Brain microvascular endothelial cell (primary cell): ENCODE measurements around the gene PRPF40B.
"Not testable (repeated sequence)": the region's sequence is repeated elsewhere in the genome, so short reads cannot be mapped to it uniquely, and the experiment has no call there.

ENCODE experiments used
- DNase-seq: peaks from one replicate; pipeline ENCODE4 v3.0.0-alpha.2; 2020
- H3K27ac ChIP-seq: fragments of 250-450 bp; sonication (Bioruptor Pico); 2 replicates; pipeline ENCODE4 v1.5.1; 2020; ENCODE audit warnings: mild to moderate bottlenecking, moderate library complexity
- H3K27me3 ChIP-seq: fragments of 250-450 bp; sonication (Bioruptor Pico); replicated peaks from 2 replicates; pipeline ENCODE4 v1.5.1; 2020; ENCODE audit warnings: mild to moderate bottlenecking
- H3K36me3 ChIP-seq: fragments of 250-450 bp; sonication (Bioruptor Pico); replicated peaks from 2 replicates; pipeline ENCODE4 v1.5.1; 2020; ENCODE audit warnings: mild to moderate bottlenecking
- H3K4me3 ChIP-seq: 2 replicates; pipeline ENCODE4 v1.5.1; 2011; ENCODE audit warnings: low read depth, mild to moderate bottlenecking, control low read depth, low read length, moderate library complexity
- CTCF ChIP-seq: IDR thresholded peaks from 2 replicates; pipeline ENCODE4 v1.5.1; 2011; ENCODE audit warnings: low read depth, mild to moderate bottlenecking, moderate library complexity, low read length, control low read depth, inconsistent platforms; ENCODE audit errors: missing control alignments
- in situ Hi-C: cut with HindIII; loops from 2 replicates; pipeline ENCODE4 v1.10.0; 2017; ENCODE audit warnings: low sequenced_read_pairs, low pct_ligation_motif_present

The PRPF40B gene

GRCh38 chr12:49609059-49609874 lies 14.1 kb upstream of the PRPF40B start:
- Histone ChIP-seq H3K27ac (no peak overlapping the region), H3K4me3 (no peak overlapping the region), H3K27me3 (no peaks in the 10 kb centered on the region), H3K36me3 (no peaks in the 10 kb centered on the region)
- no peak for DNase-seq
- in situ Hi-C loops, result no loop called here
- no peak for TF ChIP-seq CTCF

- TF ChIP-seq CTCF, result peak; percentile 35
- H3K4me3 ChIP-seq, result no peak overlapping the region
- no peaks in the 10 kb centered on the region for H3K36me3 ChIP-seq
- no peak for DNase-seq
- in situ Hi-C loops, result no loop called here
- H3K27ac ChIP-seq, result no peak overlapping the region
- no peaks in the 10 kb centered on the region for H3K27me3 ChIP-seq
These were observed 13.5 kb upstream of the PRPF40B start for GRCh38 chr12:49609875-49610154.

- H3K27ac ChIP-seq, DNase-seq, H3K27me3 ChIP-seq, in situ Hi-C loops, H3K36me3 ChIP-seq, H3K4me3 ChIP-seq: not testable (repeated sequence)
These were observed 12.6 kb upstream of the PRPF40B start for GRCh38 chr12:49610785-49611184.

GRCh38 chr12:49612210-49612609 lies 11.2 kb upstream of the PRPF40B start:
- in situ Hi-C loops, result no loop called here

GRCh38 chr12:49615725-49616124 lies 7.6 kb upstream of the PRPF40B start:
- no peak overlapping the region for H3K4me3 ChIP-seq
- H3K27me3 ChIP-seq, result no peaks in the 10 kb centered on the region
- no peak overlapping the region for H3K27ac ChIP-seq
- TF ChIP-seq CTCF, result no peak
- DNase-seq, result no peak
- in situ Hi-C loops, result no loop called here
- no peaks in the 10 kb centered on the region for H3K36me3 ChIP-seq

More at GRCh38 chr12:49612210-49612609, 11.2 kb upstream of the PRPF40B start:
- Histone ChIP-seq H3K4me3 (no peak overlapping the region), H3K27me3 (no peaks in the 10 kb centered on the region), H3K27ac (no peak overlapping the region), H3K36me3 (no peaks in the 10 kb centered on the region)
- no peak for DNase-seq
- no peak for TF ChIP-seq CTCF

- no peak for DNase-seq
These were observed 6.7 kb upstream of the PRPF40B start for GRCh38 chr12:49616533-49617219.

More at GRCh38 chr12:49616533-49617219, 6.7 kb upstream of the PRPF40B start:
- no peak for TF ChIP-seq CTCF
- in situ Hi-C loops, result no loop called here
- Histone ChIP-seq H3K27ac (no peak overlapping the region), H3K36me3 (no peaks in the 10 kb centered on the region), H3K4me3 (no peak overlapping the region), H3K27me3 (no peaks in the 10 kb centered on the region)
